Measurements from ENCODE around the gene HCFC1. TPM values are rescaled to one million over a fixed set of nuclear protein-coding genes. Genes with fewer than 3 reads are reported as not detected.

The HCFC1 gene
- total and polyA plus RNA-seq, 9 of the 15 experiments (the other 6 are each of a cell fraction or from before 2014, with no cell fraction given) = 2.8 to 133 (median 17.1) TPM

MicroRNA genes within 50 kb of the gene (microRNA counts, 767-probe panel; counts per million panel counts)
- 499 counts per million, percentile 9 among the panel's probes with 10 or more counts for microRNA hsa-miR-718

Small RNA genes within 50 kb of the gene (microRNA-seq; reads per million reads assigned to microRNA genes)
- not detected for gene MIR3202-1 (ENCODE audit: borderline microRNAs expressed)
- gene MIR3202-2 (ENCODE audit: borderline microRNAs expressed) = not detected
- not detected for gene MIR718 (ENCODE audit: borderline microRNAs expressed)

Small RNA genes within 50 kb of the gene (small RNA-seq; reads per million reads assigned to genes)
- not detected for gene MIR3202-1

Other genes with a start within 250 kb of the HCFC1 start
Only the 7 nearest of the 18 such genes appear.
- 0.09 and 0.24 TPM in 2 replicates for gene L1CAM, start 85.6 kb downstream of the HCFC1 start, total RNA-seq (2014; rRNA removed)
- 0.10 and 0.40 TPM in 2 replicates for gene L1CAM, start 85.6 kb downstream of the HCFC1 start, total RNA-seq (2014; rRNA removed; fragmentation: Illumina TruSeq; extraction: Trizol)
- 0.11 and 0.36 TPM in 2 replicates for gene L1CAM, start 85.6 kb downstream of the HCFC1 start, total RNA-seq (2015; rRNA removed; fragmentation: Illumina TruSeq; extraction: Trizol)
- 0.29 and 0.86 TPM in 2 replicates for gene L1CAM, start 85.6 kb downstream of the HCFC1 start, total RNA-seq (2021)
- 0.15 and 0.61 TPM in 2 replicates for gene L1CAM, start 85.6 kb downstream of the HCFC1 start, polyA plus RNA-seq (2011; rRNA removed)
- gene L1CAM, start 85.6 kb downstream of the HCFC1 start, polyA plus RNA-seq (2014; fragmentation: Illumina TruSeq; extraction: Trizol) = 0.16 and 0.21 TPM in 2 replicates
- gene L1CAM, start 85.6 kb downstream of the HCFC1 start, polyA plus RNA-seq (2014; fragmentation: Nextera tagmentation; extraction: Ambion mirVana) = not detected
- 0.62 TPM in 1 of 2 replicates, not detected in the other for gene L1CAM, start 85.6 kb downstream of the HCFC1 start, polyA plus RNA-seq (2014; rRNA removed)
- not detected in 2 replicates for gene AVPR2, start 67.1 kb downstream of the HCFC1 start, total RNA-seq (2014; rRNA removed)
- gene AVPR2, start 67.1 kb downstream of the HCFC1 start, total RNA-seq (2014; rRNA removed; fragmentation: Illumina TruSeq; extraction: Trizol) = not detected in 2 replicates
- gene AVPR2, start 67.1 kb downstream of the HCFC1 start, total RNA-seq (2015; rRNA removed; fragmentation: Illumina TruSeq; extraction: Trizol) = not detected in 2 replicates
- not detected in 2 replicates for gene AVPR2, start 67.1 kb downstream of the HCFC1 start, total RNA-seq (2021)
- gene AVPR2, start 67.1 kb downstream of the HCFC1 start, polyA plus RNA-seq (2011; rRNA removed) = not detected in 2 replicates
- gene AVPR2, start 67.1 kb downstream of the HCFC1 start, polyA plus RNA-seq (2014; fragmentation: Illumina TruSeq; extraction: Trizol) = not detected in 2 replicates
- not detected for gene AVPR2, start 67.1 kb downstream of the HCFC1 start, polyA plus RNA-seq (2014; fragmentation: Nextera tagmentation; extraction: Ambion mirVana)
- gene AVPR2, start 67.1 kb downstream of the HCFC1 start, polyA plus RNA-seq (2014; rRNA removed) = not detected in 2 replicates
- gene ARHGAP4, start 45.6 kb downstream of the HCFC1 start, total RNA-seq (2014; rRNA removed) = 52.7 and 81.2 TPM in 2 replicates
- 3.1 and 5.5 TPM in 2 replicates for gene ARHGAP4, start 45.6 kb downstream of the HCFC1 start, total RNA-seq (2014; rRNA removed; fragmentation: Illumina TruSeq; extraction: Trizol)
- 32.7 and 36.8 TPM in 2 replicates for gene ARHGAP4, start 45.6 kb downstream of the HCFC1 start, total RNA-seq (2015; rRNA removed; fragmentation: Illumina TruSeq; extraction: Trizol)
- gene ARHGAP4, start 45.6 kb downstream of the HCFC1 start, total RNA-seq (2021) = 70.5 and 81.8 TPM in 2 replicates
- gene ARHGAP4, start 45.6 kb downstream of the HCFC1 start, polyA plus RNA-seq (2011; rRNA removed) = 9.6 and 29.7 TPM in 2 replicates
- gene ARHGAP4, start 45.6 kb downstream of the HCFC1 start, polyA plus RNA-seq (2014; fragmentation: Illumina TruSeq; extraction: Trizol) = 13.5 and 40.2 TPM in 2 replicates
- gene ARHGAP4, start 45.6 kb downstream of the HCFC1 start, polyA plus RNA-seq (2014; fragmentation: Nextera tagmentation; extraction: Ambion mirVana) = 1 to 10 TPM in 1 of 2 experiments, under 1 TPM in 1; 0.30 to 1.7 TPM
- 63.7 and 77.8 TPM in 2 replicates for gene ARHGAP4, start 45.6 kb downstream of the HCFC1 start, polyA plus RNA-seq (2014; rRNA removed)
- 152 and 196 TPM in 2 replicates for gene NAA10, start 36.8 kb downstream of the HCFC1 start, total RNA-seq (2014; rRNA removed)
- gene NAA10, start 36.8 kb downstream of the HCFC1 start, total RNA-seq (2014; rRNA removed; fragmentation: Illumina TruSeq; extraction: Trizol) = 101 and 103 TPM in 2 replicates
- 134 and 146 TPM in 2 replicates for gene NAA10, start 36.8 kb downstream of the HCFC1 start, total RNA-seq (2015; rRNA removed; fragmentation: Illumina TruSeq; extraction: Trizol)
- gene NAA10, start 36.8 kb downstream of the HCFC1 start, total RNA-seq (2021) = 226 and 231 TPM in 2 replicates
- 105 and 117 TPM in 2 replicates for gene NAA10, start 36.8 kb downstream of the HCFC1 start, polyA plus RNA-seq (2011; rRNA removed)
- gene NAA10, start 36.8 kb downstream of the HCFC1 start, polyA plus RNA-seq (2014; fragmentation: Illumina TruSeq; extraction: Trizol) = 192 and 229 TPM in 2 replicates
- gene NAA10, start 36.8 kb downstream of the HCFC1 start, polyA plus RNA-seq (2014; fragmentation: Nextera tagmentation; extraction: Ambion mirVana) = 10 to 100 TPM; 11.1 to 26.5 TPM
- 250 and 277 TPM in 2 replicates for gene NAA10, start 36.8 kb downstream of the HCFC1 start, polyA plus RNA-seq (2014; rRNA removed)
- gene RENBP, start 27.2 kb downstream of the HCFC1 start, total RNA-seq (2014; rRNA removed) = 8.4 and 9.5 TPM in 2 replicates
- gene RENBP, start 27.2 kb downstream of the HCFC1 start, total RNA-seq (2014; rRNA removed; fragmentation: Illumina TruSeq; extraction: Trizol) = 2.7 and 4.0 TPM in 2 replicates
- gene RENBP, start 27.2 kb downstream of the HCFC1 start, total RNA-seq (2015; rRNA removed; fragmentation: Illumina TruSeq; extraction: Trizol) = 12.3 and 13.4 TPM in 2 replicates
- gene RENBP, start 27.2 kb downstream of the HCFC1 start, total RNA-seq (2021) = 9.6 and 14.8 TPM in 2 replicates
- gene RENBP, start 27.2 kb downstream of the HCFC1 start, polyA plus RNA-seq (2011; rRNA removed) = 12.7 and 16.4 TPM in 2 replicates
- 5.6 and 7.3 TPM in 2 replicates for gene RENBP, start 27.2 kb downstream of the HCFC1 start, polyA plus RNA-seq (2014; fragmentation: Illumina TruSeq; extraction: Trizol)
- under 1 TPM in 1 of 2 experiments, not detected in 1; 0.07 TPM for gene RENBP, start 27.2 kb downstream of the HCFC1 start, polyA plus RNA-seq (2014; fragmentation: Nextera tagmentation; extraction: Ambion mirVana)
- gene RENBP, start 27.2 kb downstream of the HCFC1 start, polyA plus RNA-seq (2014; rRNA removed) = 11.1 and 11.6 TPM in 2 replicates
- 3.3 and 5.1 TPM in 2 replicates for gene TMEM187, start 936 bp upstream of the HCFC1 start, total RNA-seq (2014; rRNA removed)
- 0.93 and 1.2 TPM in 2 replicates for gene TMEM187, start 936 bp upstream of the HCFC1 start, total RNA-seq (2014; rRNA removed; fragmentation: Illumina TruSeq; extraction: Trizol)
- gene TMEM187, start 936 bp upstream of the HCFC1 start, total RNA-seq (2015; rRNA removed; fragmentation: Illumina TruSeq; extraction: Trizol) = 1.1 and 1.6 TPM in 2 replicates
- 6.4 and 8.5 TPM in 2 replicates for gene TMEM187, start 936 bp upstream of the HCFC1 start, total RNA-seq (2021)
- 5.6 and 8.1 TPM in 2 replicates for gene TMEM187, start 936 bp upstream of the HCFC1 start, polyA plus RNA-seq (2011; rRNA removed)
- gene TMEM187, start 936 bp upstream of the HCFC1 start, polyA plus RNA-seq (2014; fragmentation: Illumina TruSeq; extraction: Trizol) = 1.2 and 2.0 TPM in 2 replicates
- 1 to 10 TPM in 1 of 2 experiments, under 1 TPM in 1; 0.13 to 1.1 TPM for gene TMEM187, start 936 bp upstream of the HCFC1 start, polyA plus RNA-seq (2014; fragmentation: Nextera tagmentation; extraction: Ambion mirVana)
- 4.0 TPM in 2 replicates for gene TMEM187, start 936 bp upstream of the HCFC1 start, polyA plus RNA-seq (2014; rRNA removed)
- 220 and 274 TPM in 2 replicates for gene IRAK1, start 48.1 kb upstream of the HCFC1 start, total RNA-seq (2014; rRNA removed)
- gene IRAK1, start 48.1 kb upstream of the HCFC1 start, total RNA-seq (2014; rRNA removed; fragmentation: Illumina TruSeq; extraction: Trizol) = 52.2 and 68.1 TPM in 2 replicates
- 138 and 144 TPM in 2 replicates for gene IRAK1, start 48.1 kb upstream of the HCFC1 start, total RNA-seq (2015; rRNA removed; fragmentation: Illumina TruSeq; extraction: Trizol)
- 260 and 261 TPM in 2 replicates for gene IRAK1, start 48.1 kb upstream of the HCFC1 start, total RNA-seq (2021)
- 91.6 and 104 TPM in 2 replicates for gene IRAK1, start 48.1 kb upstream of the HCFC1 start, polyA plus RNA-seq (2011; rRNA removed)
- 78.9 and 128 TPM in 2 replicates for gene IRAK1, start 48.1 kb upstream of the HCFC1 start, polyA plus RNA-seq (2014; fragmentation: Illumina TruSeq; extraction: Trizol)
- 10 to 100 TPM; 11.6 to 16.1 TPM for gene IRAK1, start 48.1 kb upstream of the HCFC1 start, polyA plus RNA-seq (2014; fragmentation: Nextera tagmentation; extraction: Ambion mirVana)
- gene IRAK1, start 48.1 kb upstream of the HCFC1 start, polyA plus RNA-seq (2014; rRNA removed) = 177 and 184 TPM in 2 replicates